HEK293 (cell line): ENCODE measurements around the gene SLC19A2.

Experiments
- CTCF ChIP-seq: fragments of 450-650 bp; formaldehyde crosslinking; IDR thresholded peaks from 2 replicates; pipeline ENCODE4 v1.5.1; 2016; ENCODE audit warnings: missing biosample characterization, missing genetic modification characterization
- YY1 ChIP-seq: fragments of 450-650 bp; formaldehyde crosslinking; IDR thresholded peaks from 2 replicates; pipeline ENCODE4 v1.5.1; 2018; ENCODE audit warnings: missing biosample characterization, missing genetic modification characterization
- ZBTB17 ChIP-seq: fragments of 450-650 bp; formaldehyde crosslinking; IDR thresholded peaks from 2 replicates; pipeline ENCODE4 v1.5.1; 2016; ENCODE audit warnings: missing biosample characterization, missing genetic modification characterization
- TF ChIP-seq, protein P1 (sequence below): fragments of 450-650 bp; IDR thresholded peaks from 2 replicates; pipeline ENCODE4 v1.5.1; 2018; ENCODE audit warnings: missing biosample characterization, missing genetic modification characterization

DNA sequence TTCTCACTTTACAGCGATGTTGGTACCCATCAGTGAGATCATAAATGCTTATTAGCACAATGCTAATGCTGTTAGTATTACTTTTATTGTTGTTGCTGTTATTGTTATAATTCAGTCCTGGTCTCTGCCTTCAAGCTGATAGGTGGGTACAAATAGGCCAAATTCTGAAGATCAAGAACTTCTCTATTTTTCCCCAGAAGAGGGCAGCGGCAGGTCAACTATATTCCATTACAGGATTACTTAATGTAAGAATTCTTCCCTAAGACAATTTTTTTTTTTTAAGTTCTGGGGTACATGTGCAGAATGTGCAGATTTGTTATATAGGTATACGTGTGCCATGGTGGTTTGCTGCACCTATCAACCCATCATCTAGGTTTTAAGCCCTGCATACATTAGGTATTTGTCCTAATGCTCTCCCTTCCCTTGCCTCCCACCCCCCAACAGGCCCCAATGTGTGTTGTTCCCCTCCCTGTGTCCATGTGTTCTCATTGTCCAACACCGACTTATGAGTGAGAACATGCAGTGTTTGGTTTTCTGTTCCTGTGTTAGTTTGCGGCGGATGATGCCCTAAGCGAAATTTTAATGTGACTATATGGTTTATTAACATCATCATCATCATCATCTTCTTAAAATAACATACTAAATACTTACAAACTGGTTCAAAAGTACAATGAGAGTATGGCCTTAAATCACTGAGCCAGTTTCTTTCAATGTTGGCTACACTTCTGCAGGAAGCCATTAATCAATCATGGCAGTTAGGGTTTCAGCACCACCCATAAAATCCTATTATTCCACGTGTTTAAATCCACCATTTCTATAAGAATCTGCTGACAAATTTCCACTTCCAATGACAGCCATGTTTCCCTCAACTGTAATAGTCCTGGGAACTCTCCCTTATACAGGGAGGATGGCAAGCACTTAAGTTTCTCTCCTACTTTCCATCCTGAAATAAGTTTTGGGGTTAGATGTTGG is 19.2 kb downstream of the SLC19A2 start:
- TF ChIP-seq YY1 = no peak
- TF ChIP-seq ZBTB17 (tag by site-specific recombination) = no peak
- TF ChIP-seq CTCF = 0 out of 2 replicates have a peak, but pooled peaks have one; percentile 26
- TF ChIP-seq, protein P1, sequence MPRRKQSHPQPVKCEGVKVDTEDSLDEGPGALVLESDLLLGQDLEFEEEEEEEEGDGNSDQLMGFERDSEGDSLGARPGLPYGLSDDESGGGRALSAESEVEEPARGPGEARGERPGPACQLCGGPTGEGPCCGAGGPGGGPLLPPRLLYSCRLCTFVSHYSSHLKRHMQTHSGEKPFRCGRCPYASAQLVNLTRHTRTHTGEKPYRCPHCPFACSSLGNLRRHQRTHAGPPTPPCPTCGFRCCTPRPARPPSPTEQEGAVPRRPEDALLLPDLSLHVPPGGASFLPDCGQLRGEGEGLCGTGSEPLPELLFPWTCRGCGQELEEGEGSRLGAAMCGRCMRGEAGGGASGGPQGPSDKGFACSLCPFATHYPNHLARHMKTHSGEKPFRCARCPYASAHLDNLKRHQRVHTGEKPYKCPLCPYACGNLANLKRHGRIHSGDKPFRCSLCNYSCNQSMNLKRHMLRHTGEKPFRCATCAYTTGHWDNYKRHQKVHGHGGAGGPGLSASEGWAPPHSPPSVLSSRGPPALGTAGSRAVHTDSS (tag by site-specific recombination) = peak; percentile 70
